OCI-LY1 (cell line): ENCODE measurements around the gene ZRSR2.

Source experiments
- H2AFZ ChIP-seq: fragments of 200-600 bp; sonication (generic), shearing (Covaris generic); 2 replicates; pipeline ENCODE4 v1.6.0; 2014; ENCODE audit warnings: antibody characterized with exemption, mild to moderate bottlenecking, low read length
- H3F3A ChIP-seq: fragments of 200-600 bp; sonication (generic), shearing (Covaris generic); 2 replicates; pipeline ENCODE4 v1.6.0; 2014; ENCODE audit warnings: mild to moderate bottlenecking, antibody characterized with exemption, low read length, moderate library complexity; ENCODE audit not compliant: insufficient read depth
- H3K27ac ChIP-seq: fragments of 200-600 bp; sonication (generic); 2 replicates; pipeline ENCODE4 v1.5.1; 2014; ENCODE audit warnings: low read length, mixed run types, mild to moderate bottlenecking, low read depth; ENCODE audit not compliant: poor library complexity, severe bottlenecking
- H3K27me3 ChIP-seq: fragments of 200-600 bp; sonication (generic); 2 replicates; pipeline ENCODE4 v1.6.0; 2014; ENCODE audit warnings: antibody characterized with exemption, mild to moderate bottlenecking, low read length, moderate library complexity; ENCODE audit not compliant: insufficient read depth
- H3K36me3 ChIP-seq: fragments of 200-600 bp; sonication (generic); 2 replicates; pipeline ENCODE4 v1.6.1; 2014; ENCODE audit warnings: mild to moderate bottlenecking, antibody characterized with exemption, low read length, moderate library complexity, mixed read lengths; ENCODE audit not compliant: insufficient read depth
- H3K4me1 ChIP-seq: fragments of 200-600 bp; sonication (generic); 2 replicates; pipeline ENCODE4 v1.5.1; 2014; ENCODE audit warnings: mild to moderate bottlenecking, low read length, moderate library complexity; ENCODE audit not compliant: insufficient read depth, severe bottlenecking
- H3K4me2 ChIP-seq: fragments of 200-600 bp; sonication (generic), shearing (Covaris generic); 2 replicates; pipeline ENCODE4 v1.6.1; 2014; ENCODE audit warnings: low read length
- H3K4me3 ChIP-seq: fragments of 200-600 bp; sonication (generic); 2 replicates; pipeline ENCODE4 v1.5.1; 2014; ENCODE audit warnings: low read length, low read depth, mild to moderate bottlenecking, mixed read lengths; ENCODE audit not compliant: poor library complexity, severe bottlenecking
- H3K79me2 ChIP-seq: fragments of 200-600 bp; shearing (Covaris generic); 2 replicates; pipeline ENCODE4 v1.6.1; 2016; ENCODE audit warnings: mixed run types, low read length, mixed read lengths; ENCODE audit not compliant: insufficient read depth
- H3K9ac ChIP-seq: fragments of 200-600 bp; sonication (generic), shearing (Covaris generic); 2 replicates; pipeline ENCODE4 v1.6.1; 2014; ENCODE audit warnings: mild to moderate bottlenecking, low read length, mixed read lengths
- H3K9me2 ChIP-seq: fragments of 200-600 bp; sonication (generic), shearing (Covaris generic); 2 replicates; pipeline ENCODE4 v1.6.1; 2014; ENCODE audit warnings: low read depth, mild to moderate bottlenecking, low read length, mixed read lengths
- H3K9me3 ChIP-seq: fragments of 200-600 bp; shearing (Covaris generic); 2 replicates; pipeline ENCODE4 v1.6.1; 2014; ENCODE audit warnings: low read length, mixed read lengths
- H4K20me1 ChIP-seq: fragments of 200-600 bp; sonication (generic), shearing (Covaris generic); 2 replicates; pipeline ENCODE4 v1.6.0; 2016; ENCODE audit warnings: mild to moderate bottlenecking, low read length; ENCODE audit not compliant: insufficient read depth
- CTCF ChIP-seq: fragments of 200-600 bp; sonication (generic), shearing (Covaris generic); IDR thresholded peaks from 2 replicates; pipeline ENCODE4 v1.5.1; 2017; ENCODE audit warnings: mild to moderate bottlenecking, antibody characterized with exemption, low read length, moderate library complexity, mixed read lengths
- EZH2 ChIP-seq: fragments of 200-600 bp; sonication (generic), shearing (Covaris generic); IDR thresholded peaks from 2 replicates; pipeline ENCODE4 v1.8.0; 2017; ENCODE audit warnings: borderline replicate concordance, mixed run types, mild to moderate bottlenecking, antibody characterized with exemption, low read length, moderate library complexity, mixed read lengths

Gene ZRSR2

DNA sequence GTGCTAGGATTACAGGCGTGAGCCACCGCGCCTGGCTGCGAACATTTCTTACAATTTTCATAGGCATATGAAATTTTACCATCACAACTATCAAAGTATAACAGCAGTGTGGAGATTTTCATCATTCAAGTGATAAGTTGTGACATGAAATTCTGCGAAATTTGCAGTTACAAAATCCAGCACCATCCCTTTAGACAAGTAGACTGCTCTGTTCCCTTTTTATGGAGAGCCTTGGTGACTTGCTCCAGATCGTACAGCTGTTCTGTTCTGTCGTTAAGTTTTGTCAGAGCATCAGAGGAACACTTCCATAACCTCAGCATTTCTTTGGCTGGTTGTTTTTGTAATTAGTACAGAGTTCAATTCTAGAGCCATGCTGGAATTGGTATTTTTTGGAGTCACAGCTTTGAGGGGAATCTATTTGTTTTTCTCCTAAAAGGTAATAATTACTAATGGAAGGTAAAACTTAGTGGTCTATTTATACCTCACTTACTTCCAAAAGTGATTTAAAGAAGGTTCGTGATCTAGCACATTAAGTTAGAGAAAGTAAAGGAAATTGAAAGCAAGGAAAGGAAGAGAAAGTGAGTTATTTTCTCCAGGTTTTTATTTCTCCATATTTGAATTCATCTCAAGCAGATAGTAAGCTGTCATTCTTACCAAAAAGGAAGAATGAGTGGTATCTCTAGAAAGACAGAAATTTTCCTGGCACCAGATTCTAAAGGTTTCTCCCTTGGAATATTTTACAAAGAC, 22.1 kb downstream of the ZRSR2 start:
- peaks cover 58% of the 10 kb centered on the region for H3K36me3 ChIP-seq
- no peak overlapping the region for H3K9ac ChIP-seq
- H3K9me2 ChIP-seq: no peaks in the 10 kb centered on the region
- no peaks in the 10 kb centered on the region for H3K4me1 ChIP-seq
- no peak overlapping the region for H3K4me2 ChIP-seq
- no peak overlapping the region for H2AFZ ChIP-seq
- H3K9me3 ChIP-seq: no peaks in the 10 kb centered on the region
- H4K20me1 ChIP-seq: no peaks in the 10 kb centered on the region
- no peak overlapping the region for H3K4me3 ChIP-seq
- no peak for TF ChIP-seq CTCF
- no peak for TF ChIP-seq EZH2
- H3K27ac ChIP-seq: no peak overlapping the region
- no peaks in the 10 kb centered on the region for H3F3A ChIP-seq
- H3K27me3 ChIP-seq: no peaks in the 10 kb centered on the region
- H3K79me2 ChIP-seq: no peaks in the 10 kb centered on the region

- H3K4me2 ChIP-seq: no peak overlapping the region
- H2AFZ ChIP-seq: no peak overlapping the region
- H3K27ac ChIP-seq: no peak overlapping the region
- H3K9me3 ChIP-seq: no peaks in the 10 kb centered on the region
- H3K36me3 ChIP-seq: peaks cover 65% of the 10 kb centered on the region
- H3K79me2 ChIP-seq: no peaks in the 10 kb centered on the region
- H3K27me3 ChIP-seq: no peaks in the 10 kb centered on the region
- H3K9ac ChIP-seq: no peak overlapping the region
- no peak for TF ChIP-seq CTCF
- TF ChIP-seq EZH2: no peak
- H3F3A ChIP-seq: no peaks in the 10 kb centered on the region
- no peaks in the 10 kb centered on the region for H4K20me1 ChIP-seq
- H3K4me3 ChIP-seq: no peak overlapping the region
- no peaks in the 10 kb centered on the region for H3K9me2 ChIP-seq
- no peaks in the 10 kb centered on the region for H3K4me1 ChIP-seq
These were observed 23.1 kb downstream of the ZRSR2 start for GRCh38 chrX:15813416-15813815.

DNA sequence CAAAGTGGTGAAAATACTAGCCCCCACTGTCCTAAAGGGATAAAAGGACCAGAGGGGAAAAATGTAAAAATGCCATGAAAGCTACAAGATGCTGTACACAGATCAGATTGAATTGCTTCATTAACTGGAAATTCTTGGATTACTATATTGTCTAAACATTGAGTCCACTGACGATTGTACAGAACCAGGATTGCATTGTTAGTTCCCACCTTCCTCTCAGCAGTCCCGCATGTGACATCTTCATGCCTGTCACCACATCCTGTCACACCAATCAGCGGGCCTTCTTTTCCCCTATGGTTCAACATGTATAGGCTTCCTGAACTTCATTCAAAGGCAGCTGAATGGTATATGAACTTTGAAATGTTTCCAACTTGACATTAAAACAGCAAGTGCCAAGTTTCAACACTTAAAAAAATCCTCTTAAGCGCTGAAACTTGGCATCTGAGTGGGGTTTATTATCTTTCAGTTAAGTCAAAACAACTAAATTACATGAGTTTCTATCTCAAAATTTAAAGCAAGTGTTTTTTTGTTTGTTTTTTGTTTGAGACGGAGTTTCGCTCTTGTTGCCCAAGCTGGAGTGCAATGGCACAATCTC, 24.6 kb downstream of the ZRSR2 start:
- no peaks in the 10 kb centered on the region for H3K79me2 ChIP-seq
- H3K27me3 ChIP-seq: no peaks in the 10 kb centered on the region
- no peak overlapping the region for H3K4me2 ChIP-seq
- H3K27ac ChIP-seq: no peak overlapping the region
- no peaks in the 10 kb centered on the region for H3K9me2 ChIP-seq
- no peak overlapping the region for H2AFZ ChIP-seq
- TF ChIP-seq CTCF (no peak), EZH2 (no peak)
- no peaks in the 10 kb centered on the region for H3K9me3 ChIP-seq
- no peaks in the 10 kb centered on the region for H3F3A ChIP-seq
- H3K9ac ChIP-seq: no peak overlapping the region
- peaks cover 57% of the 10 kb centered on the region for H3K36me3 ChIP-seq
- H3K4me1 ChIP-seq: no peaks in the 10 kb centered on the region
- no peak overlapping the region for H3K4me3 ChIP-seq
- no peaks in the 10 kb centered on the region for H4K20me1 ChIP-seq
